Endothelial cell of umbilical vein (primary cell): Measurements from ENCODE around the gene CYSLTR2. TPM values are rescaled to one million over a fixed set of nuclear protein-coding genes. Genes with fewer than 3 reads are reported as not detected.

Source experiments
- BruUV-seq: library from RNA; stranded (reverse); fragments of 400-500 nt; replicated peaks from 2 replicates; lab custom pipeline; 2021; lab: Mats Ljungman, UMichigan
- CTCF ChIA-PET: fragments of 300-600, 350-600 bp; sonication (Branson Sonifier 250); formaldehyde crosslinking; loops from one replicate; lab custom pipeline; 2021; ENCODE audit warnings: antibody characterized with exemption, inconsistent platforms; lab: Charles Lee
- POLR2A ChIA-PET: fragments of 300-600, 350-600 bp; sonication (Branson Sonifier 250); formaldehyde crosslinking; loops from one replicate; lab custom pipeline; 2021; ENCODE audit warnings: antibody characterized with exemption, inconsistent platforms; lab: Charles Lee
- DNase-seq: peaks from one replicate; pipeline ENCODE4 v3.0.0-alpha.2; 2011; ENCODE audit warnings: low read depth, low spot score
- FAIRE-seq: peaks from 2 replicates; lab custom pipeline; 2011; peaks lifted over from hg19 to GRCh38; lab: Jason Lieb, UNC
- H2AFZ ChIP-seq: 2 replicates; pipeline ENCODE4 v1.6.0; 2012; ENCODE audit warnings: low read depth, low read length, control low read depth, inconsistent platforms
- H3K27ac ChIP-seq: 2 replicates; pipeline ENCODE4 v1.5.1; 2011; ENCODE audit warnings: low read depth, mild to moderate bottlenecking, control low read depth, low read length, moderate library complexity; ENCODE audit not compliant: insufficient read depth
- H3K27me3 ChIP-seq, 2 experiments: 2 replicates each; pipeline versions ENCODE4 v1.6.0 to v1.6.1; 2011; ENCODE audit warnings: low read length in 2 of 2, mixed read lengths in 1 of 2; ENCODE audit not compliant: control insufficient read depth in 2 of 2, insufficient read depth in 2 of 2
- H3K36me3 ChIP-seq, 2 experiments: 2 replicates in 1 of 2; 3 replicates in 1 of 2; pipeline ENCODE4 v1.5.1; 2011; ENCODE audit warnings: low read length in 2 of 2, mild to moderate bottlenecking in 1 of 2, moderate library complexity in 1 of 2; ENCODE audit not compliant: control insufficient read depth in 2 of 2, insufficient read depth in 2 of 2; ENCODE audit errors: extremely low read depth in 1 of 2
- H3K4me1 ChIP-seq: 3 replicates; pipeline ENCODE4 v1.5.1; 2011; ENCODE audit warnings: mild to moderate bottlenecking, low read length; ENCODE audit not compliant: control insufficient read depth, insufficient read depth; ENCODE audit errors: extremely low read depth
- H3K4me2 ChIP-seq: 2 replicates; pipeline ENCODE4 v1.6.1; 2011; ENCODE audit warnings: low read length, control low read depth, mixed read lengths; ENCODE audit not compliant: insufficient read depth
- H3K4me3 ChIP-seq, 3 experiments: fragments of 200-600 bp in 1 of 3; sonication (generic), shearing (Covaris generic) in 1 of 3; replicated peaks in 1 of 3; 2 replicates each; pipeline ENCODE4 v1.5.1; 2011 to 2016; ENCODE audit warnings: control low read depth in 3 of 3, low read length in 3 of 3, mild to moderate bottlenecking in 2 of 3, inconsistent platforms in 1 of 3, low read depth in 1 of 3, moderate library complexity in 1 of 3; ENCODE audit not compliant: insufficient read depth in 1 of 3
- H3K79me2 ChIP-seq: 2 replicates; pipeline ENCODE4 v1.6.0; 2012; ENCODE audit warnings: low read length, inconsistent platforms; ENCODE audit not compliant: control insufficient read depth, insufficient read depth
- H3K9ac ChIP-seq: replicated peaks from 2 replicates; pipeline ENCODE3; 2011; ENCODE audit warnings: low read length, control low read depth; ENCODE audit not compliant: insufficient read depth; ENCODE audit errors: extremely low read depth
- H3K9me1 ChIP-seq: replicated peaks from 3 replicates; pipeline ENCODE4 v1.6.0; 2011; ENCODE audit warnings: mild to moderate bottlenecking, low read length; ENCODE audit not compliant: control insufficient read depth, insufficient read depth; ENCODE audit errors: extremely low read depth
- H3K9me3 ChIP-seq: replicated peaks from 2 replicates; pipeline ENCODE4 v1.5.1; 2012; ENCODE audit warnings: low read length, inconsistent platforms; ENCODE audit not compliant: control insufficient read depth, insufficient read depth
- H4K20me1 ChIP-seq: replicated peaks from 2 replicates; pipeline ENCODE3; 2011; ENCODE audit warnings: mild to moderate bottlenecking, low read length; ENCODE audit not compliant: control insufficient read depth, insufficient read depth; ENCODE audit errors: extremely low read depth
- dilution Hi-C: fragments of 300-500 bp; cut with MboI; formaldehyde crosslinking; loops from one replicate; pipeline ENCODE4 v1.15.0; 2019; ENCODE audit warnings: low sequenced_read_pairs; ENCODE audit not compliant: extremely low pct_ligation_motif_present
- intact Hi-C: fragments of 100-400 bp; cut with micrococcal nuclease; formaldehyde crosslinking; loops from one replicate; pipeline ENCODE4 v1.10.0; 2022
- polyA plus RNA-seq, 4 experiments: library from polyadenylated mRNA; depleted of rRNA in 3 of 4; stranded (reverse) in 3 of 4; unstranded in 1 of 4; fragments of >200 nt; gene quantifications; 2 replicates each; pipeline versions ENCODE4 v1.2.1 to v1.2.3, GENCODE V29; 2011 to 2012; ENCODE audit warnings: missing spikeins in 1 of 4
- total RNA-seq: library from RNA; stranded (reverse); gene quantifications from 2 replicates; pipeline ENCODE4 v1.2.3, GENCODE V29; 2021
- TF ChIP-seq, protein P1 (sequence below): IDR thresholded peaks from 2 replicates; pipeline ENCODE4 v1.6.1; 2011; ENCODE audit not compliant: insufficient read depth, insufficient read length

Gene CYSLTR2
- total and polyA plus RNA-seq, 2 donors (not counting 3 experiments of a cell fraction or from before 2014, with no cell fraction given), result 0.10 to 0.31 TPM

DNA sequence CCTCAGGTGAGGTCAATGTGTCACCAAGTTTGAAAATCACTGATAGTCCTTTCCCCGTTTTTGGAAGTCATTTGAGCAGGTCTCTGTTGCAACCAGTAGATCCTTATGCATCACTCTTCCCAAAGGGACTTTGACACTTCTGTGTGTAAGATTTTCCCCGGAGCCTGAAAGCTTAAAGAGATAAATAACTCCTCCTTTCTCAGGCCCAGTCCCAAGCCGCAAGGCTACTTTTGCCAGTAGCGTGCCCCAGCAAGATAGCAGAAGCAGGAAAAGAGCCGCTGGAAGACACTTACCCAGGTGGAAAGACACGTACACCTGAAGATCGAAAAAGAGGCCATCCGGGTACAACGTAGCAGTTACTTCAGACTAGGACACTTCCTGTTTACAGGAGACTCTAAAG lies 106.9 kb downstream of the CYSLTR2 start:
- H3K9me1 ChIP-seq, result no peaks in the 10 kb centered on the region
- BruUV-seq, result no TSS peak
- H3K4me1 ChIP-seq, result no peaks in the 10 kb centered on the region
- intact Hi-C loops, result no loop called here
- no peaks in the 10 kb centered on the region for H3K9me3 ChIP-seq
- no peaks in the 10 kb centered on the region for H3K36me3 ChIP-seq
- H3K9ac ChIP-seq, result no peak overlapping the region
- no peak overlapping the region for H3K4me3 ChIP-seq
- no peak overlapping the region for H2AFZ ChIP-seq
- POLR2A ChIA-PET, result no interaction called here
- TF ChIP-seq, protein P1, sequence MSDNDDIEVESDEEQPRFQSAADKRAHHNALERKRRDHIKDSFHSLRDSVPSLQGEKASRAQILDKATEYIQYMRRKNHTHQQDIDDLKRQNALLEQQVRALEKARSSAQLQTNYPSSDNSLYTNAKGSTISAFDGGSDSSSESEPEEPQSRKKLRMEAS, result no peak
- dilution Hi-C loops, result no loop called here
- H4K20me1 ChIP-seq, result no peaks in the 10 kb centered on the region
- no peak for FAIRE-seq
- H3K4me2 ChIP-seq, result no peak overlapping the region
- H3K79me2 ChIP-seq, result no peaks in the 10 kb centered on the region
- H3K27me3 ChIP-seq, result peaks cover 1 to 17% of the 10 kb centered on the region in 2 experiments
- no peak overlapping the region for H3K27ac ChIP-seq
- CTCF ChIA-PET, result interaction anchor here (1.1 kb wide), 1 partner anchor 8 kb away, joined by 6 read pairs; no protein-coding TSS in a partner anchor
- DNase-seq, result no peak

Other genes starting within 250 kb of the CYSLTR2 start
- gene LPAR6, start 240.8 kb upstream of the CYSLTR2 start, total RNA-seq, result 22.3 and 22.9 TPM in 2 replicates
- 12.0 and 14.5 TPM in 2 replicates for gene LPAR6, start 240.8 kb upstream of the CYSLTR2 start, polyA plus RNA-seq
- gene RCBTB2, start 120.8 kb upstream of the CYSLTR2 start, total RNA-seq, result 9.9 and 12.6 TPM in 2 replicates
- 8.6 and 10.7 TPM in 2 replicates for gene RCBTB2, start 120.8 kb upstream of the CYSLTR2 start, polyA plus RNA-seq